ENCODE measurements around the gene C14orf119. TPM values are rescaled to one million over a fixed set of nuclear protein-coding genes. Genes with fewer than 3 reads are reported as not detected.

C14orf119 gene
- total and polyA plus RNA-seq, 3 donors from 2014 or later = 17.7 to 60.8 (median 26.9) TPM

- intact Hi-C loops (cut with DNase I; ENCODE audit: low total_unique reads) = no loop called here
- H3K9me3 ChIP-seq = no peaks in the 10 kb centered on the region
- no peak overlapping the region for H3K27ac ChIP-seq
- no peaks in the 10 kb centered on the region for H3K4me1 ChIP-seq
- no peak for DNase-seq
- no peaks in the 10 kb centered on the region for H3K27me3 ChIP-seq
- H3K36me3 ChIP-seq (ENCODE audit: low read depth, missing control alignments) = no peaks in the 10 kb centered on the region
- TF ChIP-seq POLR2A (IDR thresholded peaks at IDR 0.05) = no peak
- no peak for TF ChIP-seq CTCF (IDR thresholded peaks at IDR 0.05)
- H3K4me3 ChIP-seq = no peak overlapping the region
- 63 to 74% methylated on average over 10 of the region's 10 CpGs for WGBS, 2 donors
Observed at GRCh38 chr14:23101986-23102625, 6.8 kb downstream of the C14orf119 start.

DNA sequence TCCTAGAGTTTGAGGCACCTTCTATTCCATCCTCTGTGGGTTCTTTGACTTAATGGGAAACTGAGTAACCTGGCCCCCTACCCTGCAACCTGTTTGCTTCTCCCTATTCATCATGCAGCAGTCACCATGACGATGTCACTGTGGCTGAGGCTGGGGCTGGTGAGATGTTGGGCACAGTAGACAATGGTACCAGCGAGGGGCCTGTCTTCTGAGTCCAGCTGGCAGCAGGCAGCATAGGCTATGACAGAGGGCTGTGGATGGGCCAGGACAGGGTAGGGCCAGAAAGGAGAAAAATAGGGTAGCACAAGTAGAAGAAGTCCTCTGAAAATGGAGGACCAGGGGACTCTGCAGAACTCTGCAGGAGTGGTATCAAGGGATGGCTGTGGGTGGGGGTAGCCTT, 7.5 kb downstream of the C14orf119 start:
- intact Hi-C loops (cut with DNase I; ENCODE audit: low total_unique reads) = no loop called here
- H3K27me3 ChIP-seq = no peaks in the 10 kb centered on the region
- no peak overlapping the region for H3K4me3 ChIP-seq
- no peak overlapping the region for H3K27ac ChIP-seq
- no peaks in the 10 kb centered on the region for H3K36me3 ChIP-seq (ENCODE audit: low read depth, missing control alignments)
- no peaks in the 10 kb centered on the region for H3K9me3 ChIP-seq
- DNase-seq = no peak
- 83 to 89% methylated on average over 2 of the region's 2 CpGs for WGBS, 2 donors
- H3K4me1 ChIP-seq = no peaks in the 10 kb centered on the region
- TF ChIP-seq CTCF (IDR thresholded peaks at IDR 0.05) (no peak), POLR2A (IDR thresholded peaks at IDR 0.05) (no peak)

DNA sequence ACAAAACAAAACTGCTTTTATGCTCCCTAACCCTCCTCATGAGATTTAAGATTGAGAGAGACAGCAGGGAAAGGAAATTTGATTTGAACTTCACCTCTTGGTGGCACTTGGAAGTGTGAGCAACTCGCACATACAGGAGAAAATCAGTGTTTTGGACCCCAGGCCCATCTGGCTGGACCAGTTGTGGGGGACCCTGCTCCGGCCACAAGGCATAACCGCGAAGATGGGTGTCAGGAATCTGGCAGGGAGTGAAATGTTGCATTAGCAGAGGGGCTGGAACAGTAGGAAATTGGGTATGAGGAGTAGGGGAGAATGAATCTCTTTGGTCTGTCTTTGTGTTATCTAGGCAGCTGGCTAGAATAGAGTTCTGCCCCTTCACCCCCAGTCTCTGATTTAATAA, 8.3 kb downstream of the C14orf119 start:
- 84 to 86% methylated on average over 4 of the region's 4 CpGs for WGBS, 2 donors
- intact Hi-C loops (cut with DNase I; ENCODE audit: low total_unique reads) = no loop called here
- Histone ChIP-seq H3K27ac (no peak overlapping the region), H3K9me3 (no peaks in the 10 kb centered on the region), H3K36me3 (ENCODE audit: low read depth, missing control alignments) (no peaks in the 10 kb centered on the region), H3K4me3 (no peak overlapping the region), H3K4me1 (no peaks in the 10 kb centered on the region), H3K27me3 (no peaks in the 10 kb centered on the region)
- TF ChIP-seq CTCF (IDR thresholded peaks at IDR 0.05) (no peak), POLR2A (IDR thresholded peaks at IDR 0.05) (no peak)
- DNase-seq = no peak

GRCh38 chr14:23104070-23104590, 8.8 kb downstream of the C14orf119 start:
- no peak for DNase-seq
- no peaks in the 10 kb centered on the region for H3K36me3 ChIP-seq (ENCODE audit: low read depth, missing control alignments)
- intact Hi-C loops (cut with DNase I; ENCODE audit: low total_unique reads) = no loop called here
- WGBS, 2 donors = 90 to 93% methylated on average over 4 to 6 of the region's 6 CpGs
- no peak overlapping the region for H3K27ac ChIP-seq
- H3K9me3 ChIP-seq = no peaks in the 10 kb centered on the region
- no peak for TF ChIP-seq POLR2A (IDR thresholded peaks at IDR 0.05)
- TF ChIP-seq CTCF (IDR thresholded peaks at IDR 0.05) = no peak
- no peaks in the 10 kb centered on the region for H3K27me3 ChIP-seq
- no peaks in the 10 kb centered on the region for H3K4me1 ChIP-seq
- H3K4me3 ChIP-seq = no peak overlapping the region
